ENCODE measurements around the gene RASL10A.

RASL10A gene

GRCh38 chr22:29319072-29319471 is 3.6 kb upstream of the RASL10A start:
- DNase-seq (ENCODE audit: low read depth): no peak

GRCh38 chr22:29317827-29318454 is 2.4 kb upstream of the RASL10A start:
- no peak for DNase-seq (ENCODE audit: low read depth)

- DNase-seq (ENCODE audit: low read depth): no peak
These were observed 788 bp upstream of the RASL10A start for GRCh38 chr22:29316141-29316828.

GRCh38 chr22:29314537-29315285 is 786 bp downstream of the RASL10A start:
- no peak for DNase-seq (ENCODE audit: low read depth)

- no peak for DNase-seq (ENCODE audit: low read depth)
These were observed 1.7 kb downstream of the RASL10A start for GRCh38 chr22:29313576-29314466.

- no peak for DNase-seq (ENCODE audit: low read depth)
These were observed 2.3 kb downstream of the RASL10A start for GRCh38 chr22:29313126-29313575.

- no peak for DNase-seq (ENCODE audit: low read depth)
These were observed 3.0 kb downstream of the RASL10A start for GRCh38 chr22:29312218-29313125.

GRCh38 chr22:29311464-29312217 is 3.9 kb downstream of the RASL10A start:
- DNase-seq (ENCODE audit: low read depth): no peak

GRCh38 chr22:29310863-29311339 is 4.6 kb downstream of the RASL10A start:
- peak; percentile 47 for DNase-seq (ENCODE audit: low read depth)

- no peak for DNase-seq (ENCODE audit: low read depth)
These were observed 5.2 kb downstream of the RASL10A start for GRCh38 chr22:29310065-29310862.

GRCh38 chr22:29309332-29310064 is 6.0 kb downstream of the RASL10A start:
- no peak for DNase-seq (ENCODE audit: low read depth)

GRCh38 chr22:29308791-29309262 is 6.7 kb downstream of the RASL10A start:
- no peak for DNase-seq (ENCODE audit: low read depth)

- no peak for DNase-seq (ENCODE audit: low read depth)
These were observed 7.2 kb downstream of the RASL10A start for GRCh38 chr22:29308148-29308790.

GRCh38 chr22:29307596-29308147 is 7.8 kb downstream of the RASL10A start:
- DNase-seq (ENCODE audit: low read depth): no peak

GRCh38 chr22:29306835-29307595 is 8.5 kb downstream of the RASL10A start:
- DNase-seq (ENCODE audit: low read depth): no peak

GRCh38 chr22:29306175-29306834 is 9.2 kb downstream of the RASL10A start, which contains the start of gene GAS2L1:
Gene GAS2L1, plus strand, starts transcription at chr22:29306650. Its CDS starts 1,456 bp downstream, at chr22:29308106.
- DNase-seq (ENCODE audit: low read depth): no peak
